AG04449 (cell line): ENCODE measurements around the gene UMAD1.
A peak's percentile ranks its signal among the peaks of the same experiment; 100 is the strongest.

Experiments used
- CTCF ChIA-PET: fragments of 350-600 bp; formaldehyde crosslinking; extraction: SDS; loops from one replicate; lab custom pipeline; 2021; ENCODE audit warnings: antibody characterized with exemption; lab: Yijun Ruan, JAX
- POLR2A ChIA-PET: fragments of 400-600, 350-600 bp; formaldehyde crosslinking; extraction: SDS; loops from one replicate; lab custom pipeline; 2020; ENCODE audit warnings: antibody characterized with exemption, inconsistent platforms; lab: Yijun Ruan, JAX
- DNase-seq: peaks from one replicate; pipeline ENCODE4 v3.0.0-alpha.2; 2010; ENCODE audit warnings: low read depth, low spot score
- H3K4me3 ChIP-seq: 2 replicates; pipeline ENCODE4 v1.5.1; 2011; ENCODE audit warnings: low read depth, mild to moderate bottlenecking, control low read depth, low read length
- CTCF ChIP-seq: IDR thresholded peaks from one replicate; pipeline ENCODE4 v1.5.1; 2011; ENCODE audit warnings: mild to moderate bottlenecking, moderate library complexity, low read length, control low read depth, inconsistent platforms; ENCODE audit not compliant: insufficient read depth; ENCODE audit errors: missing control alignments

UMAD1 gene

GRCh38 chr7:7761974-7762779 lies 121.6 kb downstream of the UMAD1 start:
- ChIA-PET POLR2A (no interaction called here), CTCF (interaction anchor here (1.1 to 8.7 kb wide), 12 partner anchors 9 to 455 kb away, joined by 3 to 144 read pairs (median 4); no protein-coding TSS in a partner anchor)
- peak; percentile 38 for DNase-seq
- peak overlapping the region; percentile 53 for H3K4me3 ChIP-seq
- TF ChIP-seq CTCF: no peak

- CTCF ChIA-PET: interaction anchor here (1.1 to 4.3 kb wide), 4 partner anchors 27 to 452 kb away, joined by 3 to 44 read pairs (median 4); no protein-coding TSS in a partner anchor
- POLR2A ChIA-PET: no interaction called here
Observed at GRCh38 chr7:7764520-7765396, 124.2 kb downstream of the UMAD1 start.

DNA sequence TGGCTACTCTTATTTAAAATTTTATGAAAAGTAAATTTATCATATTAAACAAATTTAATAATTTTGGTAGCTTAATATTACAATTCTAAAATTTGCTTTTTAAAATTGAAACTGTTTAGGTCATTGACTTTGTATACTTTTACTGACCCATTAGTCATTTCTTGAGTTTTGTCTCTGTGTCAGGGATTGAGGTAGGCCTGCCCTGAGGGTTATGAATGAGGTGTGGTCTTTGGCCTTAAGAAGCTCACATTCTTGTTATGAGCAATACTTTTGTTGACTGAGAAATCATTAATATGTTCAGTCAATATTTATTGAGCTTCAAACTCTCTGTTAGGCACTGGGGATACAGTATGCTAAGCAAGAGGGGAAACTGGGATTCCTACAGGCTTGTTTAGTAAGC lies 124.9 kb downstream of the UMAD1 start:
- DNase-seq: no peak
- no peak for TF ChIP-seq CTCF
- ChIA-PET CTCF (interaction anchor here (1.1 to 4.3 kb wide), 3 partner anchors 26 to 452 kb away, joined by 3 to 44 read pairs (median 4); no protein-coding TSS in a partner anchor), POLR2A (no interaction called here)
- H3K4me3 ChIP-seq: no peak overlapping the region

More at GRCh38 chr7:7764520-7765396, 124.2 kb downstream of the UMAD1 start:
- no peak overlapping the region for H3K4me3 ChIP-seq
- DNase-seq: no peak
- TF ChIP-seq CTCF: no peak

- ChIA-PET POLR2A (no interaction called here), CTCF (interaction anchor here (1.2 to 4.3 kb wide), 2 partner anchors 86 to 451 kb away, joined by 3 to 44 read pairs; no protein-coding TSS in a partner anchor)
- no peak for DNase-seq
- no peak for TF ChIP-seq CTCF
- H3K4me3 ChIP-seq: no peak overlapping the region
Observed at GRCh38 chr7:7766671-7767070, 126.1 kb downstream of the UMAD1 start.

GRCh38 chr7:7768977-7769709 lies 128.6 kb downstream of the UMAD1 start:
- no peak for DNase-seq
- TF ChIP-seq CTCF: no peak
- H3K4me3 ChIP-seq: no peak overlapping the region
- ChIA-PET POLR2A (interaction anchor here (0.6 kb wide), 1 partner anchor 345 kb away, joined by 3 read pairs; no protein-coding TSS in a partner anchor), CTCF (interaction anchor here (1.1 to 1.5 kb wide), 3 partner anchors 10 to 422 kb away, joined by 3 to 5 read pairs (median 4); no protein-coding TSS in a partner anchor)
